GM21737 (cell line): Measurements from ENCODE around the gene SPAG8.

Experiments
- ATAC-seq: cut with Tn5 transposase; IDR thresholded peaks from one replicate; pipeline ENCODE4 v1.9.1; 2021; ENCODE audit warnings: mild to moderate bottlenecking, moderate library complexity; ENCODE audit not compliant: unreplicated experiment

The SPAG8 gene

GRCh38 chr9:35812025-35812602 is at the start of gene SPAG8:
Gene SPAG8 (minus strand): TSS chr9:35812262. CDS start chr9:35812147, 115 bp downstream.
- peak; percentile 54 for ATAC-seq

DNA sequence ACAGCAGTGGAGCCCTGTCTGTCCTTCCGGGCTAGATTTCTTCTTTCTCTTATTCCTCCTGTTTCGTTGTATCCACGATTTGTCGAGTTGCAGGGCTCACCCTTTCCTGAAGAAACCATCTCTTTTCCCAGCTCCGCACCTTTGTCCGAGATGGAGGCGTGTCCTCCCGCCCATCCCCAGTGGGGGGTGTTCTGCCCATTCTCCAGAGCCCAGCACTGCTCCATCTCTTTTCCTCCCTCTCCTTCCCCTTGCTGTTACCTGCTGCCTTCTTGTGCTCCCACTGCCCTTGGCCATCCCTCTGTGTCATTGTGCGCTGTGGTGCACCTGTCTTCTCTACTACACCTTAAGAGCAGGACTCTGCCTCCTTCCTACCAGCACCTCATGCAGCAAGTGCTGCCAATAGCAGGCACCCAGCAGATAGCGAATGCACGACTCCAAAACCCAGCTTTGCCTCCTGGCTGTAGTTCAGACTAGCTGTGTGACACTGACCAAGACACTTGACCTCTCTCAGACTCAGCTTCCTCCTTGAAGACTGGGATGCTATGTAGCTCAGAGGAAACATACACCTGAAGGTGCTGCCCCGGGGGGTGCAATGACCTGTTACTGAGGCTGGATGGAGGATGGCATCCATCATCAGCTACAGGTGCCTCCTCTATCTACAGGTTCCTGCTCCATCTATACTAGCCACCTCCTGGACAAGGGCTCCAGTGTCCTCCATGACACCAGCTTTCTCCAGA is 49.3 kb upstream of the SPAG8 start:
- ATAC-seq = no peak

DNA sequence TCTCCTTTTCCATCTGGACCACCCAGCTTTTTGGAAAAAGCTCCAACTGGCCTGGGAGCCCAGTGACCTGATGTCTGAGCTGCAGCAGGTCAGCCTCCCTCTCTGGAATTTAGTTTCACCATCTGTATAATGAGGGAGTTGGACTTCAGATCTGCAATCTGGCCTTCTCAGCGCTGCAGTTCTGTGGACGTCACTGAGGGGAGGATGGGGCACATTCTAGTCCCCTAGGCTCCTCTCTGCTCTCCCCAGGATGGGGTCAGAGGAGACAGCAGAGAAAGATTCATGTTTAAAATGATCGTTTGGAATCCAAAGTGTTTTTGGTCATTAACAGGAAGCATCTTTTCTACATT is 47.9 kb upstream of the SPAG8 start:
- no peak for ATAC-seq

DNA sequence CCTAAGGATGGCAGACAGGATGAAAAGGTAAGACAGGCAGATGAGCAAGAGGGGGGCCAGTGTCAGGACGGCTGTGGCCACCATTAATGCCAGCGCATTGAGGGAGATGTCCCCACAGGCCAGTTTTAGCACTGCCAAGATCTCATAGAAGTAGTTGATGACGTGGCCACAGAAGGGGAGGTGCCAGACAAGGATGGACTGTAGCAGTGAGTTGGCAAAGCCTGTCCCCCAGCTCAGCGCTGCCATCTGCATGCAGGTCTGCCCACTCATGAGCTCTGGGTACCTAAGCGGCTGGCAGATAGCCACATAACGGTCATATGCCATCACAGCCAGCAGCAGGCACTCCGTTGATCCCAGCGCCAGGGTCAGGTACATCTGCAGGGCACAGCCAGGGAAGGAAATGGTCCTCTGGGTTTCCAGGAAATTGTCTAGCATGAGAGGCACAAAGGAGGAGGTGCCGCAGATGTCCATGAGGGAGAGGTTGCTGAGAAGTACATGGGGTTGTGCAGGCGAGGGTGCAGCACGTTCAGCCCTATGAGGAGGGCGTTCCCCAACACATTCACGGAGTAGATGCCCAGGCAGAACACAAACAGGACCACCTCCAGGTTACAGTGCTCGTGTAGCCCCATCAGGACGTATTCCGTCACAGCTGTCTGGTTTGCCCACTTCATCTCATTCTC is 47.4 kb upstream of the SPAG8 start:
- no peak for ATAC-seq

DNA sequence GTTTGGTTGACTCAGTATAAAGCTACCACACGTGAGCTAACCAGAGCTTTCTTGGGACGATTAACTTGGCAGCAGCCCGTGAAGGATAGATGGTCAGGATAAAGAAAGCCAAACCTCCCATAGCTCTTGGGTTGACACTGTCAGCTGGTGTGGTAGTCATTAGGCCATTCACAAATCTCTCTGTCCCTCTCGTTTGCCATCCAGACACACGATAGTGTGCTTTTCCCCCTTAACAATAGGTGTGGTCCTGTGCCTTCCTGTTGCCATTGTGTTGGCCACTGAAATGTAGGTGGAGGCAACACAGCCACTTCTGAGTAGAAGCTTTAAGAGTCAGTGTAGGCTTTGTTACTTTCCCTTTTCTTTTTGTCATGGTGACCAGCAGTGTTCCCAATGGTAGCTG is 46.4 kb upstream of the SPAG8 start:
- ATAC-seq = no peak

GRCh38 chr9:35856882-35857281 is 44.8 kb upstream of the SPAG8 start:
- no peak for ATAC-seq

- no peak for ATAC-seq
These were observed 44.1 kb upstream of the SPAG8 start for GRCh38 chr9:35856206-35856605.

GRCh38 chr9:35854091-35854762 is 42.2 kb upstream of the SPAG8 start:
- no peak for ATAC-seq

DNA sequence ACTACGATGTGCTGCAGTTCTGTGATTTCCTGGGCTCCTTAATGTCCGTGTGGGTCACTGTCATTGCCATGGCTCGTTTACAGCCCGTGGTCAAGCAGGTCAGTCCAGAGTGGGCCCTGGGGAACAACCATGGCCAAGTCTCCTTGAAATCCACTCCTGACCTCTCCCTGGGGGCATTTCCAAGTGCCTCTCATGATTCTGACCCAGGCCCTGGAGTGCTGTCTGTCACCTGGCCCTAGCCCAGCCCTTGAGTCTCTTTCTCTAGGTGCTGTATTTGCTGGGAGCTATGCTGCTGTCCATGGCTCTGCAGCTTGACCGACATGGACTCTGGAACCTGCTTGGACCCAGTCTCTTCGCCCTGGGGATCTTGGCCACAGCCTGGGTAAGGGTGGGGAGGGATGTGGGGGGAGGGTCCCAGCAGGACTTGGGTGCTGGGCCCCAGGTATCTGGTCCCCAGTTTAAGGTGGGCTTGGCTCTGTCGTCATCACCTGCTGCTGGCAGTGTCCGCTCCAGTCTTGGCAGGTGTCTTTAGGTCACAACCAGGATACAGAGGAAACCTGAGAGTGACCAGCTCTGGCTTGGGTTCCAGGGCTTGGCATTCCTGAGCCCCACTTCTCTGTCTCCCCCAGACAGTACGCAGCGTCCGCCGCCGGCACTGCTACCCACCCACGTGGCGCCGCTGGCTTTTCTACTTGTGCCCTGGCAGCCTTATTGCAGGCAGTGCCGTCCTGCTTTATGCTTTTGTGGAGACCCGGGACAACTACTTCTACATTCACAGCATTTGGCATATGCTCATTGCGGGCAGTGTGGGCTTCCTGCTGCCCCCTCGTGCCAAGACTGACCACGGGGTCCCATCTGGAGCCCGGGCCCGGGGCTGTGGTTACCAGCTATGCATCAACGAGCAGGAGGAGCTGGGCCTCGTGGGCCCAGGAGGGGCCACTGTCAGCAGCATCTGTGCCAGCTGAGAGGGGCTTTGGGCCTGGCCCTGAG is 41.1 kb upstream of the SPAG8 start:
- ATAC-seq = no peak

GRCh38 chr9:35852267-35852815 is 40.3 kb upstream of the SPAG8 start:
- no peak for ATAC-seq

DNA sequence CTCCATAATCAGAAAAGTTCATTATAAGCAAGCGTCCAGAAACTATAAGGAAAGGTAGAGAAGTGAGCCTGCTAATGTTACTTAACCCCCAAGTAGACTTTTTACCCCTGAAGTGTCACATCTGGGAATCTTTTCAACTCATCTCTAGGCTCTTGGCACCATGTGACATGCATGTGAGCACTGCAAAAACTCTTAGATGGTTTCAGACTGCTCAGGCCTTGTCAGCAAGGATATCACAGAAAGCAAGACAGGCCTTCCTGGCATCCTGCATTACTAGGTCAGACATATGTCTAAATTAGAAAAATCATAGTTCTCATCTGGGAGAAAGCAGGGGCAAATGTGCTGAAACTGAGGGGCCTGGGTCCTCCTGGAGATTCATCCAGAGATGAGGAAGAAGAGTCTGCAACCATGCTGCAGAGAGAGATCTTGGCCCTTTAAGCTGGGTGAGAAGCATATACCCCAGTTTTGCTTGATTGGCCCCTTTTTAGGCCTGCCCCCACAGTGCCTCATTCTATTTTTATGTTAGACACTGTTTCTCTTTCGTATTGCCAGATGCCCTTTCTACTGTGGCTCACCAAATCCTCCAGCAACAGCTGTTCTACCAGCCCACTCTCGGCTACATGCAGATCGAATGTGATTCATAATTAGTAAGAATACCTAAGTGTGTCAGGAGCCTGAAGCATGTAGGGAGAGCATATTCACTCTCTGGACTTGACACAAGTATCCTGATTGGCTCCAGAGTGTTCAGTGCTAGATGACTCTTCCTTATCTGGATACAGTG is 35.9 kb upstream of the SPAG8 start:
- peak; percentile 88 for ATAC-seq

DNA sequence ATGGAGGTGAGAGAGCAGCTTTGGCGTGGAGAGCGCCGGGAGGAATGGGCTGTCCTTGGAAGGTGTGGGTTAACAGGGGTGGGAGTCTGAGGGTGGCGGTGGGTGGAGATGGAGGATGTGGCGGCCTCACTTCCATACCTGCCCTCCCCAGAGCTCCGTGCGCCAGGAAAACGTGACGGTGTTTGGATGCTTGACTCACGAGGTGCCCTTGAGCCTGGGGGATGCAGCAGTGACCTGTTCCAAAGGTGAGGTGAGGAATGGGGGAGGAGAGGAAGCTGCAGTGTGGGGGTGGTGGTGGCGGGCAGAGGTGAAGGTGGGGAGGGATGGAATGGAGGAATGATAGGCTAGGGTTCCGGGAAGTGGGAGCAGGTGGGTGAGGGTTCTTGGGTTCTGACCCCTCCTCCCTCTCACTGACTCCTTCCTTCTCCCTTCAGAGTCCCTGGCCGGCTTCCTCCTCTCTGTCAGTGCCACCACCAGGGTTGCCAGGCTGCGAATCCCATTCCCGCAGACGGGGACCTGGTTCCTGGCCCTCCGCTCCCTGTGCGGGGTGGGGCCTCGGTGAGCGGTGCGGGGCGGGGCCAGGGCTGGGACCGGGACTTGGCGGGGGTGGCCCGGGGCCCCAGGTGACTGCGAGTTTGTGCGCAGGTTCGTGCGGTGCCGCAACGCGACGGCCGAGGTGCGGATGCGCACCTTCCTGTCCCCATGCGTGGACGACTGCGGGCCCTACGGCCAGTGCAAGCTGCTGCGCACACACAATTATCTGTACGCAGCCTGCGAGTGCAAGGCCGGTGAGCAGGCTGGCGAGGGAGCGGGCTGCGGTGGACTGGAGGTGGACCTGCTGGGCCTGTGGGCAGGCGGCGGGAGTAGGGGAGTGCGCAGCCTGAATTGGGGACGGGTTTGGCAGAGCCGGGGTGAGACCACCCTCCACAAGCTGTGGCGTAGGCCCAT is 34.0 kb upstream of the SPAG8 start:
- ATAC-seq = no peak

DNA sequence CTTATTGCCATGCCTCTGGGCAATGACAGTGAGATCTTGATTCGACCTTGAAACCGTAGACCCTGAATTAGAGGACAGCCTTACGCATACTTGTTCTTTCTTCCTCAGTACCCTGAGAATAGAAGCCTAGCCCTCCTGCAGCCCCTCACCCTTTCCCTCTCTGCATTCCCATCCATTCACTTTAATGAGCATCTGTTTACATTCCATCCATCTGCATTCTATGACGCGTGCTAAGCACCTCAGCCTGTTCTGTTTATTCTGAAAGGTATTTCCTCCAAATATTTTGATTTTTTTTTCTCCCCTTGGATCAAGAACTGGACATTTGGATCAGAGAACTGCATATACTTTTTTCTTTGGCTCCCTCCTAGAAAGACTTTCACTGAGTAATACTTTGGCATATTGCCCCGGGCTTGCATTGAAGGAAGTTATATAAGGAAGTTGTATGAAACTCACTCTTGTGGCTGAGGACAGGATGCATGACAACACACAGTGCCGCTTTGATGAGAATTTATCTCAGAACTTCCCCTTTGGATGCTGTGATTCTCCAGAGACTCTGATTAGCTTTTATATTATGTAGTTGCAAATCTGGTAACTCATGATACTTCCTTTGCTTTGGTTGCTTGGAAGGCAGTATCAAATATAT is 32.7 kb upstream of the SPAG8 start:
- no peak for ATAC-seq

DNA sequence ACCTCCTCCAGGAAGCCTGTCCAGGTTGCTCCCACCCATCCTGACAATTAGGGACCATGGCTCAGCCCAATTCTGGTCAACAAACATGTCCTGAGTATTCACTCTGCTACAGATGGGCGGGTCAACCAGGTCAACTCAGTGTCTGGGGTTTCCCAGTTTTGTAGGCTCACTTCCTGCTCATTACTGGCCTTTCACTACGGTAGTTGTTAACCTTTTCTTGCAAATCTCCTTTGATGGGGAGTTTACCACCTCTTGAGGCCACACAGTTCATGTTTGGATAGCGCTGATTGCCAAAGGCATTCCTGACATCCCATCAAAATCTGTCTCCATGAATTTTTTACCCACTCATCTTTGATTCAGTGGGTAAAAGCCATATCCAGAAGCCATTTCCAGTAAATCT is 30.7 kb upstream of the SPAG8 start:
- peak; percentile 66 for ATAC-seq

DNA sequence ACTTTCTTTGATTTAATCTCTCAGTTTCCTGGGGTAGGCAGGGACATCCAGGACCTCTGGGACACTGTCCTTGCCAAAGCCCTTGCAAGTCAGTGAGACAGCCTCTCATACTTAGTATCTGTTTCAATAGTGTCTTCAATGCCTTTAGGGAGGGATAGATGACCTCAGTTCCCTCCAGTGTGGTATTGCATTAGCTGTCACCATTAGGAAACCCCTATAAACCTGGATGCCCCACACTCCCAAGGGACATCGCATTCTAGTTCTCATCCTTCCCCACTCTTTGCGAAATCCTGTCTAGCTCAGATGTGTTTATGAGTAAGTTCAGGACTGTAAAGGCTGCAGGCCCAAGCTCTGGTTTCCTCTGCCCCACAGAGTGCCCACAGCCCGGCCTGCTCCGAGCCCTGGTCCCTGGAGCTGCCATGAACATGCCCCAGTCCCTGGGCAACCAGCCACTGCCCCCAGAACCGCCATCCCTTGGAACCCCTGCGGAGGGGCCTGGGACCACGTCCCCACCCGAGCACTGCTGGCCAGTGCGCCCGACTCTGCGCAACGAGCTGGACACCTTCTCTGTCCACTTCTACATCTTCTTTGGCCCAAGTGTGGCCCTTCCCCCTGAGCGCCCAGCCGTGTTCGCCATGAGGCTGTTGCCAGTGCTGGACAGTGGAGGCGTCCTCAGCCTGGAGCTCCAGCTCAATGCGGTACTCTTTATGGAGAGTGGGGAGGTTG is 30.1 kb upstream of the SPAG8 start:
- no peak for ATAC-seq

DNA sequence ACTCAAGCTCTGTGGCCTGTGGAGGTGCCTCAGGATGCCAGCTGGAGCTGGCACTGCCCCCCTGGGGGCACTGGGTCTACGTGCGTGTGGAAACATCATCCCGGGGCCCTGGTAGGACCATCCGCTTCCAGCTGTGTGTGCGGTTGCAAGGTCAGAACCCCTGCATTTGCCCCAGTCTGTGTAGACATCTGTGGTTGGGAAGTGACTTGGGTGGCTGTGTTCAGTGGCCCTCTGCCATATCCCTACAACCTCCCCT is 29.5 kb upstream of the SPAG8 start:
- no peak for ATAC-seq

DNA sequence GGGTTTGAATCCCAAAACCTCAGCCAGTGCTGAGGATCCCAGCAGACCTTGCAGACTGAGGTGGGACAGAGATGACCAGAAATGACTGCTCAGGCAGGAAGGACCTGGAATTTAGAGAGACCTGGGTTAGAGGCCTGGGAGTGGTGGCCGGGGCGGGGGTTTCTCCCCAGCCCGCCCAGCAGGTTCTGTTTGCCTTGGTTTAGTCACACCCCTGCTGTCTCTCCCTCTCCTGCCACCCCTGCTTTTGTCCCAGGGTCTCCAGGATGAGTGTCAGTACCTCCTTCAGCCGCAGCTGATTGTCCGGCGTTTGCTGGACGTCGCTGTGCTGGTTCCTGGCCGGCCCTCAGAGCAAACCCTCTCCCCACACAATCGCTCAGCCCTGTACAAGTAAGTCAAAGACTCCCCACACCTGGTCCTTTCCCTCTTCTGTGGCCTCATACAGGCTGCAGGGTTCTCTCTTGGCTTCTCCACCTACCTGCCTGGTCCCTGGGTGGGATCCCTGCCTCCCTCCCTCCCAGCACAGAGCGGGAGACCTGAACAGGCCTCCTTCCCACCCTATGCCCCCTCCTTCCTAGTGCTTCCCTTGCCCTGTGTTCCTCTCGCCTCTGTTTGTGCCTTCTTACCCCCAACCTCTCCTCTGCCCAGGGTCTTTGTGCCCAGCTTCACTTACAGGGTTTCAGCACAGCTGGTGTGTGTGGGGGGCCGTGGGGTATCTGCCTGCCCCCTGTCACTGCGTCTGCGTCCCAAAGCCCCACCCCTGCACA is 29.0 kb upstream of the SPAG8 start:
- no peak for ATAC-seq
